ENCODE results near the gene ALOX5AP. TPM values are rescaled to one million over a fixed set of nuclear protein-coding genes. Genes with fewer than 3 reads are reported as not detected.
A peak's percentile ranks its signal among the peaks of the same experiment; 100 is the strongest.
"Not testable (repeated sequence)": the region's sequence is repeated elsewhere in the genome, so short reads cannot be mapped to it uniquely, and the experiment has no call there.

Gene ALOX5AP
- total RNA-seq, 1 experiment from 2014 or later: 8.5 TPM

GRCh38 chr13:30737511-30738337, 2.4 kb downstream of the ALOX5AP start:
- DNase-seq (ENCODE audit: low read depth): no peak

GRCh38 chr13:30738526-30739236, 3.3 kb downstream of the ALOX5AP start:
- no peak for DNase-seq (ENCODE audit: low read depth)

- no peak for DNase-seq (ENCODE audit: low read depth)
These were observed 3.8 kb downstream of the ALOX5AP start for GRCh38 chr13:30739237-30739528.

- DNase-seq (ENCODE audit: low read depth): peak; percentile 83
These were observed 4.7 kb downstream of the ALOX5AP start for GRCh38 chr13:30739761-30740642.

GRCh38 chr13:30742901-30743300, 7.6 kb downstream of the ALOX5AP start:
- no peak for DNase-seq (ENCODE audit: low read depth)

GRCh38 chr13:30743319-30744055, 8.1 kb downstream of the ALOX5AP start:
- peak; percentile 99 for DNase-seq (ENCODE audit: low read depth)

GRCh38 chr13:30744056-30744680, 8.8 kb downstream of the ALOX5AP start:
- DNase-seq (ENCODE audit: low read depth): peak; percentile 87

GRCh38 chr13:30744681-30745077, 9.3 kb downstream of the ALOX5AP start:
- no peak for DNase-seq (ENCODE audit: low read depth)

- peak; percentile 74 for DNase-seq (ENCODE audit: low read depth)
These were observed 10.8 kb downstream of the ALOX5AP start for GRCh38 chr13:30745906-30746686.

- no peak for DNase-seq (ENCODE audit: low read depth)
These were observed 11.4 kb downstream of the ALOX5AP start for GRCh38 chr13:30746791-30747190.

- DNase-seq (ENCODE audit: low read depth): not testable (repeated sequence)
These were observed 12.5 kb downstream of the ALOX5AP start for GRCh38 chr13:30747845-30748244.

- no peak for DNase-seq (ENCODE audit: low read depth)
These were observed 13.4 kb downstream of the ALOX5AP start for GRCh38 chr13:30748717-30749116.

GRCh38 chr13:30750036-30750435, 14.7 kb downstream of the ALOX5AP start:
- no peak for DNase-seq (ENCODE audit: low read depth)

GRCh38 chr13:30751183-30751933, 16.0 kb downstream of the ALOX5AP start:
- DNase-seq (ENCODE audit: low read depth): no peak

- DNase-seq (ENCODE audit: low read depth): peak; percentile 74
These were observed 17.0 kb downstream of the ALOX5AP start for GRCh38 chr13:30752201-30752797.

- no peak for DNase-seq (ENCODE audit: low read depth)
These were observed 17.8 kb downstream of the ALOX5AP start for GRCh38 chr13:30753030-30753616.

- DNase-seq (ENCODE audit: low read depth): no peak
These were observed 20.3 kb downstream of the ALOX5AP start for GRCh38 chr13:30755678-30756077.

GRCh38 chr13:30757026-30757742, 21.8 kb downstream of the ALOX5AP start:
- DNase-seq (ENCODE audit: low read depth): no peak
